Uterus (tissue), 4 donors: Measurements from ENCODE around the gene ZDHHC21. TPM values are rescaled to one million over a fixed set of nuclear protein-coding genes. Genes with fewer than 3 reads are reported as not detected.
"Not testable (repeated sequence)": the region's sequence is repeated elsewhere in the genome, so short reads cannot be mapped to it uniquely, and the experiment has no call there.

Experiments
- DNase-seq, 2 donors: peaks; one replicate each; pipeline ENCODE4 v3.0.0-alpha.2; 2019 to 2020
- H3K27ac ChIP-seq, 2 donors: fragments of 200-600 bp; sonication (generic); 1 replicate in 1 of 2; 2 replicates in 1 of 2; pipeline ENCODE4 v1.5.1; 2016 to 2018
- H3K27me3 ChIP-seq, 2 donors: fragments of 200-600 bp; sonication (generic); one replicate each; pipeline ENCODE4 v1.5.1; 2018 to 2019; ENCODE audit warnings: control low read depth in 1 of 2
- H3K36me3 ChIP-seq, 2 donors: fragments of 200-600 bp; sonication (generic); one replicate each; pipeline ENCODE4 v1.5.1; 2019; ENCODE audit warnings: control low read depth in 1 of 2
- H3K4me1 ChIP-seq, 2 donors: fragments of 200-600 bp; sonication (generic); one replicate each; pipeline ENCODE4 v1.5.1; 2018 to 2019; ENCODE audit warnings: control low read depth in 1 of 2
- H3K4me3 ChIP-seq, 2 donors: fragments of 200-600 bp; sonication (generic); 1 replicate in 1 of 2; 2 replicates in 1 of 2; pipeline ENCODE4 v1.5.1; 2018 to 2019; ENCODE audit warnings: mild to moderate bottlenecking in 1 of 2
- H3K9me3 ChIP-seq, 2 donors: fragments of 200-600 bp; sonication (generic); one replicate each; pipeline ENCODE4 v1.5.1; 2019; ENCODE audit warnings: control low read depth in 1 of 2
- POLR2A ChIP-seq, 2 donors: fragments of 450-650 bp; IDR thresholded peaks; one replicate each; pipeline ENCODE4 v1.6.1; 2016; ENCODE audit warnings: antibody characterized with exemption in 2 of 2, mild to moderate bottlenecking in 1 of 2, moderate library complexity in 1 of 2
- intact Hi-C: fragments of 100-400 bp; cut with DNase I; formaldehyde crosslinking; loops from one replicate; pipeline ENCODE4 v1.15.1; 2023; ENCODE audit warnings: low total_unique reads
- total RNA-seq, 4 donors: library from RNA; depleted of rRNA in 3 of 4; stranded (reverse); fragments of >200 nt in 3 of 4; gene quantifications; one replicate each; pipeline versions ENCODE4 v1.1.0 to v1.2.4, GENCODE V29; 2014 to 2023
- TF ChIP-seq, protein P1 (sequence below), 4 experiments: fragments of 200-600 bp in 2 of 4; fragments of 450-650 bp in 2 of 4; sonication (generic) in 2 of 4; IDR thresholded peaks; one replicate each; pipeline ENCODE4 v1.5.1; 2016 to 2019; ENCODE audit warnings: antibody characterized with exemption in 4 of 4, mild to moderate bottlenecking in 2 of 4, moderate library complexity in 1 of 4
- donor health status: DM: yes; HTN: yes; CAD: no.

The ZDHHC21 gene
- total RNA-seq, 4 donors from 2014 or later = 6.9 to 54.9 (median 13.6) TPM

DNA sequence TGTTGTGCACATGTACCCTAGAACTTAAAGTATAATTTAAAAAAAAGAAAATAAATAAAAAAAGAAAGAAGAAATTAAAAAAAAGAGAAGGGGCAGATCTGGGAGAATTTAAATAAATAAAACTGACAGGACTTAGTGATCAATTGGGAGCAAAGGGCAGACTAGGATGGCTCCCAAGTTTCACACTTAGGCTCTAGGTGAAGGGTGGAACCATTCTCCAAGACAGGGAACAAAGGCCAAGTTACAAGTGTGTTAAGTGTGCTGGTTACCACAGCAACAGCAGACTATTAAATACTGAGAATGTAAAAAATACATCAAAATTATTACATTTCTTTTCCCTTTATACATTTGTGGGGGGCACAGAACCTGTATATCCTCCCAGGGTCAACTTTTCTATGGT, 7.1 kb downstream of the ZDHHC21 start:
- DNase-seq = no peak
- Histone ChIP-seq H3K4me1 (no peaks in the 10 kb centered on the region), H3K27ac (no peak overlapping the region), H3K9me3 (no peaks in the 10 kb centered on the region), H3K36me3 (no peaks in the 10 kb centered on the region), H3K4me3 (no peak overlapping the region), H3K27me3 (no peaks in the 10 kb centered on the region)
- intact Hi-C loops = no loop called here
- TF ChIP-seq, protein P1, sequence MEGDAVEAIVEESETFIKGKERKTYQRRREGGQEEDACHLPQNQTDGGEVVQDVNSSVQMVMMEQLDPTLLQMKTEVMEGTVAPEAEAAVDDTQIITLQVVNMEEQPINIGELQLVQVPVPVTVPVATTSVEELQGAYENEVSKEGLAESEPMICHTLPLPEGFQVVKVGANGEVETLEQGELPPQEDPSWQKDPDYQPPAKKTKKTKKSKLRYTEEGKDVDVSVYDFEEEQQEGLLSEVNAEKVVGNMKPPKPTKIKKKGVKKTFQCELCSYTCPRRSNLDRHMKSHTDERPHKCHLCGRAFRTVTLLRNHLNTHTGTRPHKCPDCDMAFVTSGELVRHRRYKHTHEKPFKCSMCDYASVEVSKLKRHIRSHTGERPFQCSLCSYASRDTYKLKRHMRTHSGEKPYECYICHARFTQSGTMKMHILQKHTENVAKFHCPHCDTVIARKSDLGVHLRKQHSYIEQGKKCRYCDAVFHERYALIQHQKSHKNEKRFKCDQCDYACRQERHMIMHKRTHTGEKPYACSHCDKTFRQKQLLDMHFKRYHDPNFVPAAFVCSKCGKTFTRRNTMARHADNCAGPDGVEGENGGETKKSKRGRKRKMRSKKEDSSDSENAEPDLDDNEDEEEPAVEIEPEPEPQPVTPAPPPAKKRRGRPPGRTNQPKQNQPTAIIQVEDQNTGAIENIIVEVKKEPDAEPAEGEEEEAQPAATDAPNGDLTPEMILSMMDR (IDR thresholded peaks at IDR 0.05) = no peak
- TF ChIP-seq POLR2A (IDR thresholded peaks at IDR 0.05) = no peak

DNA sequence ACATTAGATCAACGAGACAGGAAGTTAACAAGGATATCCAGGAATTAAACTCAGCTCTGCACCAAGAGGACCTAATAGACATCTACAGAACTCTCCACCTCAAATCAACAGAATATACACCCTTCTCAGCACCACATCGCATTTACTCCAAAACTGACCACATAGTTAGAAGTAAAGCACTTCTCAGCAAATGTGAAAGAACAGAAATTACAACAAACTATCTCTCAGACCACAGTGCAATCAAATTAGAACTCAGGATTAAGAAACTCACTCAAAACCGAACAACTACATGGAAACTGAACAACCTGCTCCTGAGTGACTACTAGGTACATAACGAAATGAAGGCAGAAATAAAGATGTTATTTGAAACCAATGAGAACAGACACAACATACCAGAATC, 10.6 kb downstream of the ZDHHC21 start:
- H3K27ac ChIP-seq, H3K4me3 ChIP-seq, DNase-seq, H3K36me3 ChIP-seq, H3K4me1 ChIP-seq, intact Hi-C loops, H3K9me3 ChIP-seq, H3K27me3 ChIP-seq: not testable (repeated sequence)

DNA sequence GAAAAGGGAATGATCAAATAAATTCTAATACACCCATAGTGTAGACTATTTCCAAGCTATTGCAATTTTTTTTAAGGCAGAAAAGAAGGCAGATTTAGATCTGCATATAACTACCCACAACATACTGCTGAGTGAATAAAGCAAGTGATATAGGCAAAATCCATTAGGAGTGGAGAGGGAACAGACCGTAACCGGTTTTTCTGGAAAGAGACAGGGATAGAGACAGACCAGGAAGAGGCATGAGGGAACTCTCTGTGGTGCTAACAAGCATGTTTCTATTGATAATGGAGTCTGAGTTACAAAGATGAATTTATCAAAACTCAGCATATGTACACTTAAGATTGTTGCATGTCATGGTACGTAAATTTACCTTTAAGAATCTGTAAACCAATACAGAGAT, 14.5 kb downstream of the ZDHHC21 start:
- no peaks in the 10 kb centered on the region for H3K27me3 ChIP-seq
- no peaks in the 10 kb centered on the region for H3K9me3 ChIP-seq
- no peak overlapping the region for H3K27ac ChIP-seq
- no peak for DNase-seq
- intact Hi-C loops = no loop called here
- H3K4me3 ChIP-seq = no peak overlapping the region
- H3K4me1 ChIP-seq = no peaks in the 10 kb centered on the region
- H3K36me3 ChIP-seq = no peaks in the 10 kb centered on the region
- TF ChIP-seq, protein P1 (IDR thresholded peaks at IDR 0.05) = no peak
- no peak for TF ChIP-seq POLR2A (IDR thresholded peaks at IDR 0.05)

DNA sequence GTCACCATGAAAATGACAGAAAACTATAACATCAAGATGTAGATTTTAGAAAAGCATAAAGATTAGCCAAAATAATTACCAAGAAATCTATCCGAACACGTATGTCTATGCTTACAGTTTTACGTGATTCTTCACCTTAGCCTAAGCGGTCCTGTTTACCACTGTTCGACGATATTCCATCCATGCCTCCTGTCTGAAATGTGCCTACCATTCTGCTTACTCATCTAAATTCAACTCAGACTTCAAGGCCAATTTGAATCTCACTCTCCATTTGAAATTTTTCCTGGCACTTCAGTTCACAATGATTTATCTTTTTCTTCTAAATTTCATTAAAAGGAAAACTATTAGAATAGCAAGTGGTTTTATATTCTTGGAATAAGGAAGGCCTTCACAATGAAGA, 15.4 kb downstream of the ZDHHC21 start:
- H3K36me3 ChIP-seq = no peaks in the 10 kb centered on the region
- no peaks in the 10 kb centered on the region for H3K9me3 ChIP-seq
- H3K4me1 ChIP-seq = no peaks in the 10 kb centered on the region
- H3K27me3 ChIP-seq = no peaks in the 10 kb centered on the region
- H3K4me3 ChIP-seq = no peak overlapping the region
- TF ChIP-seq, protein P1 (IDR thresholded peaks at IDR 0.05) = no peak
- no peak for TF ChIP-seq POLR2A (IDR thresholded peaks at IDR 0.05)
- no peak overlapping the region for H3K27ac ChIP-seq
- DNase-seq = no peak
- intact Hi-C loops = no loop called here

DNA sequence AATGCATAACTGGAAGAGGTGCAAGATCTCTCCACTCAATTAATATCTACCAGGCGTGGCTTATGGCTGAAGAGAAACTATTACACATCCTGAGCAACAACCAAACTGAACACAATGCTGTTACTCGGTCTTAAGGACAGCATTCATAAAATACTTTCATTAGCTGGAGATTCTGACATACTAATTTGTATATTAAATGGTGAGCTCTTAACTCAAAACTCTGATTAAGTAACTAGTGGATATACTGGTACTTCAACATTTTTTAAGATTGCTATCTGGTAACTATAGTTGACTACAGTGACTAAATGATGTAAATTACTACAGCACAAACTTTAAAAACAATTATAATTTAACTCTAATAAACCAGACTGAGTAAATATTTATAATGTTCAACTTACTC, 15.8 kb downstream of the ZDHHC21 start:
- intact Hi-C loops = no loop called here
- Histone ChIP-seq H3K27me3 (no peaks in the 10 kb centered on the region), H3K27ac (no peak overlapping the region), H3K4me1 (no peaks in the 10 kb centered on the region), H3K36me3 (no peaks in the 10 kb centered on the region), H3K9me3 (no peaks in the 10 kb centered on the region), H3K4me3 (no peak overlapping the region)
- DNase-seq = no peak
- no peak for TF ChIP-seq POLR2A (IDR thresholded peaks at IDR 0.05)
- TF ChIP-seq, protein P1 (IDR thresholded peaks at IDR 0.05) = no peak

DNA sequence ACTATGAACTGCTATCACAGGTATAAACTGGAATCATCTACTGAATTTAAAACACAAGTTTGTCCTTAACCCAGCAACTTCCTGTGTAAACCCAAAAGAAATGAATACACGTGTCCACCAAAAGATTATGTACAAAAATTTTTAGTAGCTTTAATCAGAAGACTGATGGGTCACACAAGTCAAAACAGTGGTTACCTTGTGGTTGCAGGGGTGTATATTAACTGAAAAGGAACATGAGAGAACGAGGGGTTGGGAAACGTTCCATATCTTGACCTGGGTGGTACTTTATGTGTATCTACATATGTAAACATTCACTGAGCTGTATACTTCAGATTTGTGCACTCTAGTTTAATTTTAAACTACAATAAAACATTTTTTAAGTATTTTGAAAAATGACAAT, 18.6 kb downstream of the ZDHHC21 start:
- Histone ChIP-seq H3K36me3 (no peaks in the 10 kb centered on the region), H3K4me3 (no peak overlapping the region), H3K27me3 (no peaks in the 10 kb centered on the region), H3K27ac (no peak overlapping the region), H3K4me1 (no peaks in the 10 kb centered on the region), H3K9me3 (peaks cover 0 to 2% of the 10 kb centered on the region in 2 donors)
- intact Hi-C loops = no loop called here
- DNase-seq = no peak
- TF ChIP-seq, protein P1 (IDR thresholded peaks at IDR 0.05) = no peak
- no peak for TF ChIP-seq POLR2A (IDR thresholded peaks at IDR 0.05)
